ENCODE results near the gene TIPIN.

The TIPIN gene

DNA sequence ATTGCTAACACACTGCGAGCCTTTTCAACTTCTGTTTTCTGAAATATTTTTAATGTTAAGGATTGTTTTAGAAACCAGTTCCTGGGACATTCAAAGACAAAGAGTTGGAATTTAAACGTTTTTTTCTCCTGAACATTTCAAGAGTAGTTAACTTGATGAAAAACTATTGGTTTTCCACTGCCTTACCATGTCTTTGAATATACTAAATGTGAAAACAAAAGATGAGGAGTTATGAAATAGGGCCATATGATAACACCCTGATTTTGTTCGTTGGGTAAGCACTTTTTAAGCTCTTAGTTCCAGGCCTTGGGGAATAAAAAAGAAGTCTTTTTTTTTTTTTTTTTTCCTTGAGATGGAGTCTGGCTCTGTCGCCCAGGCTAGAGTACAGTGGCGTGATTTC is 60.3 kb downstream of the TIPIN start:
- DNase-seq: no peak

DNA sequence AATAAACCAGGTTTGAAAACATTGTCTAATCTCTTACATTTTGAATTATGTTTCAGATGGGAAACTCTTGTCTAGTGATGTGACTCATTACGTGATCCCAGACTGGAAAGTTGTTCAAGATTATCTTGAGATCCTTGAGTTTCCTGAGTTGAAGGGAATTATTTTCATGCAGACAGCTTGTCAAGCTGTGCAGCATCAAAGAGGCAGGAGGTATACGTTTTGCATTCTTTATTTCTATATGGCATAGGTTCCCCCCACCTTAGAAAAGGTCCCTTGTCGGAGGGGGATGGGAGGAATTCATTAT is 61.6 kb downstream of the TIPIN start:
- no peak for DNase-seq

DNA sequence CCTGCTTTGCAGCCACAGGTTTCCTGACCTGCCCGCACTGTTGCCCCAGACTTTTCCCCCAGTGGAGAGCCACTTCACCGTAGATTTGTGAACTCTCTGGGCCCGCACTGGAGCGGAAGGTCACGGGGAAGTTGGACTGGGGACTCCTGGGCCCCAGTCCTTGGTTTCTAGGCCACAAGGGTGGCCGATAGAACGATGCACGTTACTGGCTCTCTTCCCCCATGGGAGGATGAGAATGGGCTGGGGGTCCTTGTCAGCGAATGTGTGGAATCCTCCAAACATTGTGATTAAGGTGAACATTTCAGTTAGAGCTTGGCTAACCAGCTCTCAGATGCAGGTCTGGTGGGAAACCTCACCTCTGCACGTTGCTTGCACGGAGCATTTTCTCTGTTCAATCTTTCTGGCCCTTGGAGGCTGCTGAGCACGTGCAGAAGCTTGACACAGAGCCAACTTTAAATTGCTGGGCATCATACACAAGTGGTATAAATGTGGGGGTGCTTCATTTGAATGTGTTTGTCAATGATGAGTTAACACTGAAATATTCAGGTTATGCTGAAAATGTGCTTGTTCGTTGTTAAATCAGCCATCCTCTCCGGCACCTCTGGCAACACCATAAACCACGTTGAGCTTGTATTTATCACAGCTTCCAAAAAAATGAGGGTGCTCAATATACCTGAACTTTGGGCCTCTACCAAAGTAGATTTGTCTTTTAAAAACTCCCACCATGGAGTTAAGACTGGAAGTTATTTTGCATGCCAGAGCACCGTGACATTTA is 62.1 kb downstream of the TIPIN start:
- peak; percentile 15 for DNase-seq

DNA sequence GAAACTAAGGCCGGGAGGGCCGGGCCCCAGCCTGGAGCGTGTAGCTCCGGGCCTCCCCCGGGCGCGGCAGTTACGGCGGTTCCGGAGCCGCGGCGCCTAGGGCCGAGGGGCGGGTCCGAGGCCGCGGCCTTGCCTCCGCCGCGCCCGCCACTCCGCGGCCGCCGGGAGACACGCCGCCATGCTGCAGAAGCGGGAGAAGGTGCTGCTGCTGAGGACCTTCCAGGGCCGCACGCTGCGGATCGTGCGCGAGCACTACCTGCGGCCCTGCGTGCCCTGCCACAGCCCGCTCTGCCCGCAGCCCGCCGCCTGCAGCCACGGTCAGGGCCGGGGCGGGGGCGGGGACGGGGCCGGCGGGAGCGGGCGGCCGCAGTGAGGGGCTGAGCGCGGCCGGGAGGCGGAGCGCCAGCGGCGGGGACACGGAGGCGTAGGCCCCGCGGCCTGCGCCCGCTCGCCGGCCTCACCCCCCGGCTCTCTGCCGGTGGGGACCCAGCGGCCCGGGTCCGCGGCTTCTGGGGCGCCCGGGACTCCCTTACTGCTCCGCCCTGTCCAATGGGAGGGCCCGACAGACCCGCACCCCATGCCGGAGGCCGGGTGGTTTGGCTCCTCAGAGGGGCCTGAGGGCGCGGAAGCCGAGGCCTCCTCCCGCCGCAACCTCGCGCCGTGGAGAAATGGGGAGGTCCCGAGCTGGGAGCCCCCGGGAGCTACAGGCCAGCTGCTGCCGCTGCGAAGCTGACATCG is 62.9 kb downstream of the TIPIN start, which contains the start of gene DIS3L:
DIS3L (plus strand) TSS at position 150 of the 738 bp plus-strand sequence; CDS start at position 179, 29 bp downstream.
- DNase-seq: peak; percentile 64

DNA sequence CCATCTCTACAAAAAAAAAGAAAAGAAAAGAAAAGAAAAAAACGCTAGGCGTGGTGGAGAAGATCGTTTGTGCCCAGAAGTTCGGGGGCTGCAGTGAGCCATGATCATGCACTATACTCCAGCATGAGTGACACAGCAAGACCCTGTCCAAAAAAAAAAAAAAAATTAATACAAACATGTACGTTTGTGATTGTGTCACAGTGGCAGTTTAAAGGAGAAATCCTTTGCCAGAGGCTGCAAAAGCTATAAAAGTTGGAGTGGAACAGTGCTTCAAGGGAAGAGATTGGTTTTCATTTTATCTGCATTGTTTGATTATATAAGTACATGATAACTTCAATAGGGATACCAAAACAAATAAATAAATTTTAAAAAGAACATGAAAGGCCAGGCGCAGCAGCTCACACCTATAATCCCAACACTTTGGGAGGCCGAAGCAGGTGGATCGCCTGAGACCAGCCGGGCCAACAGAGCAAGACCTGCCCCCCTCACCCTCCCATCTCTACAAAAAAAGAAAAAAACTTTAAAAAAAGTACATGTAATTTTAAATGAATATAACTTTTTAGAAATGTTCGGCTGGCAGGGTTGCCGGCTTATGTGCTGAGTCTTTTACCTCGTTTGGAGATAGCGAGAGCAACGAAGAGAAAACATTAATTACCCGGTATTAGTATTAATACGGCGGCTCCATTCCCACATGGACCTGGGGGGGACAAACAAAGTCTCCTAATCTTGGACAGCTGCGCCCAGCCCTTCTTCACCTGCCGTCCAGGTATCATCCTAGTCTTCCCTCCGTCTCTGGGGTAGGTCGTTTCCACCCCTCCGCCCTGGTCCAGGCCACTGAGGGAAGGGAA is 63.7 kb downstream of the TIPIN start:
- DNase-seq: no peak

DNA sequence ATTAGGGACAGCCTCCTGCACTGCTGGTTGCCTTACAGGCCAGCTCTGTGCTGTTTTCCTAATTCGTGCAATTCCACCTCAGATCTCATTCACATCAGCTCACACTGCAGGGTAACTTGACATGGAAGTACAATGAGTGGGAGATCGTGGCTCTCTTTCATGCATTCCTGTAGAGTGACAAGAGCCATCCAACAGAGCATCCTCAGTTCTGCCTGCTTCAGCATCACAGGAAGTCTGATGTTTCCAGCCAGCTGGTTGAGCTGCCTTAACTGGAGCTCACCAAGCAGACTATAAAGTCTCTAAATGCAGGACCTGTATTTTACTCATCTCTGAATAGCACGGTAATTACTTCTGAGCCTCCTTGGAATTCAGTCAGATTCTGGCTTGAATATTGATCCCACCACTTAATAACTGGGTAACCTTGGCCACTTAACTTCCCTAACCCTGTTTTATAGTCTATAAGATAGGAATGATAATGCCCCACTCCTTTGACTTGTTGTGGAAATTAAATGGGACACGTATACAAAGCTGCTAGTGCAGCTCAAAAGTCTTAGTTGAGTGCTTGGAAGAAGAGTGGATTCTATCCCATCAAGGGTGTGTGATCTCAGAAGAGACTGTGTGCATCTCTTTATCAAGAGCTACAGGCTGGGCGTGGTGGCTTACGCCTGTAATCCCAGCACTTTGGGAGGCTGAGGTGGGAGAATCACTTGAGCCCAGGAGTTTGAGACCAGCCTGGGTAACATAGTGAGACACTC is 64.5 kb downstream of the TIPIN start:
- DNase-seq: no peak

DNA sequence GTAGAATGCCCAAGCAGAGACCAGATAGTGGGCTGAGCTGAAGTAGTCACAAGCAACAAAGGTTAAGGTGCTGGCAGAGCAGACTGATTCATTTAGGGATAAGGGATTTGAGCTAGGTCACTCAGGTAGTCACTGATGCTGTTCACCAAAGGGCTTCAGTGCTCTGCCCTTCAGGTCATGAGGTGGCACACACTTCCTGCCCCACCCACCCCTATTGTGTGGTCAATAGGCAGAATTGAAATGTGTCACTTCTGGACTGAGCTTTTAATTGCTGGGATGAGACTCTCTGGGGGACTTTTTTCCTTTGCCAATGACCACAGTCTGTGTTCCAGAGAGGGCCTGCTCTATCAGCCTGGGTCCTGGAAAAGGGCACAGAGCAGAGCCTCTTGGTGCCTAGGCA is 66.0 kb downstream of the TIPIN start:
- DNase-seq: no peak

DNA sequence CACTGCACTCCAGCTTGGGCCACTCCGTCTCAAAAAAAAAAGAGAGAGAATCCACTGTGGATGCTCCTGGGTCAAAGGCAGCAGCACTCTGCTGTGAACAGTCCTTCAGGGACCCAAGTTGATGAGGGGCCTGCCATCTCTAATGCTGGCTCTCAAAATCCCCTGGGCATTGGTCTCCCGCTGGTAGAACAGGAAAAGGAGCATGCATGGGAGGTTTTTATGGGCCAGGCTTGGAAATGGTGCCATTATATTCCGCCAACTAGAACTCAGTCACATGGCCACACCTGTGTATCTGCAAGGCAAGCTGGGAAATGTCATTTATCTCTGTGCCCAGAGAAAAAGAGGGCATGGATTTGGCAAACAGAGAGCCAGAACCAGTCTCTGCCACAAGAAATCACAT is 66.5 kb downstream of the TIPIN start:
- no peak for DNase-seq

DNA sequence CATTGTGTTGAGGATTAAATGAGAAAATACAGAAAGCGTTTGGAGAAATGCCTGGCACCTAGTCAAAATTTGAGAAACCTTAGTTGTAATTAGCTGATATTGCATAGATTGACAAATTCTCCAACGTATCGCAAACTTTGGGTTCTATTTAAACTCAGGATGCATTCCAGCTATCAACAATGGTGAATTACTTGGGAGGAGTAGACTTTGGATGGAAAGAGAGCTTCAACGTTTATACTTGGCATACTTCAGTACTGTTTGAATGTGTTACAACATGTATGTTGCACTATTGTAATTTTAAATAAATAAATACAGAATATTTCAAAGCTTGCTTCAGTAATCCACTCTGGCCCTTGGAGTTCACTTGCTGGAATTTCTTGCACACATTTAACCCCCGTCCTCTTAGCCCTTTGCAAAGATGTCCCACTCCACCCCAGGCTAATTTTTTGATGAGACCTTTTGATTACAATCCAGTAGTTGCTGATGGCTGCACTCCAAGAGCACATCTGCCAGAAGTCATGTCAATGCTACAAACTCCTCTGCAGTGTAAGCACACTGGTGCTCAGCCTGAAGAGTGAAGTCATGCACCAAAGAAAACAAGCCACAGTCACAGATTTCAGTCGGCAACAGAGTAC is 67.8 kb downstream of the TIPIN start:
- DNase-seq: no peak

DNA sequence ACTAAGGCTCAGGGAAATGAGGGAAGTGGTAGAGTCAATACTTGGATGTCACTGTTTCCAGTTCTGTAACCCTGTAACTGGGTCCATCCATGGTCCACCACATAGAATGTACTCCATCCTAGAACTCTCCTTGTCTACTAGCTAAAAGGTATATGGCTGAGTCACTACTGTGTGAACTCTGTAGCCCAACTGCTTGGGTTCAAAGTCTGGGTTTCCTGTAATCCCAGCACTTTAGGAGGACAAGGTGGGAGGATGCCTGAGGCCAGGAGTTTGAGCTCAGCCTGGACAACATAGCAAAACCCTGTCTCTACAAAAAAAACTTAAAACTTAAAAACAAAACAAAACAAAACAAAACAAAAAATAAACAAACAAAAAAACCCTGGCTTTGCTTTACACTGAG is 68.4 kb downstream of the TIPIN start:
- no peak for DNase-seq

DNA sequence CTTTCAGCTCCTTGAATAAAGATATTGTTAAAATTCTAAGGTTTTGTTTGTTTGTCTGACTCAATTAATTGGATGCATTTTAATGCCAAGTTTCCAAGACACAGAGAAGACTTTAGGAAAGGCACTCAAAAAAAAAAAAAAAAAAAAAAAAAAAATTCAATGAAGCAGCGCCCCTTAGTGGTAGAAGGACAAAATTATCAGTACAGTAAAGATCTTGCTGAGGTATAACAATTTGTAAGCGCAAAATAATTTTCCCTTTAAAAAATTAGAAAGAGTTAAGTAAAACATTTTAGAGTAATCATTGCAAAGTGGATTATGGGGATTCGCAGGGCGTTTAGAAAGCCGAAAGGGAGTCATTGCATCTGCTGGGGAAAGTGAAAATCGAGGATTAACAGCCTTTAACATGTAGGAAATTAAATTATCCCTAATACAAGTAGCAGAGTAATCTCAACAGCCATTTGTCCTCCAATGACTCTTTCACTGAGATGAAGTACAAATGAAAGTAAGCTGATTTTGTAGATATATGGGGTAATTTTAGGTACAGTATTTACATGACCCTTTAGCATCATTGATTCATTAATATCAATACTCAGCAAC is 68.9 kb downstream of the TIPIN start:
- peak; percentile 36 for DNase-seq

All from CD4-positive, alpha-beta T cell treated with Interleukin-21 for 1 hour (primary cell).